ENCODE data around the gene CUL1. TPM values are rescaled to one million over a fixed set of nuclear protein-coding genes. Genes with fewer than 3 reads are reported as not detected.

The CUL1 gene
- 50.1 to 56.8 TPM (median 51.1 TPM) in 5 replicates for total RNA-seq (2022; extraction: Qiagen RNA extraction)

DNA sequence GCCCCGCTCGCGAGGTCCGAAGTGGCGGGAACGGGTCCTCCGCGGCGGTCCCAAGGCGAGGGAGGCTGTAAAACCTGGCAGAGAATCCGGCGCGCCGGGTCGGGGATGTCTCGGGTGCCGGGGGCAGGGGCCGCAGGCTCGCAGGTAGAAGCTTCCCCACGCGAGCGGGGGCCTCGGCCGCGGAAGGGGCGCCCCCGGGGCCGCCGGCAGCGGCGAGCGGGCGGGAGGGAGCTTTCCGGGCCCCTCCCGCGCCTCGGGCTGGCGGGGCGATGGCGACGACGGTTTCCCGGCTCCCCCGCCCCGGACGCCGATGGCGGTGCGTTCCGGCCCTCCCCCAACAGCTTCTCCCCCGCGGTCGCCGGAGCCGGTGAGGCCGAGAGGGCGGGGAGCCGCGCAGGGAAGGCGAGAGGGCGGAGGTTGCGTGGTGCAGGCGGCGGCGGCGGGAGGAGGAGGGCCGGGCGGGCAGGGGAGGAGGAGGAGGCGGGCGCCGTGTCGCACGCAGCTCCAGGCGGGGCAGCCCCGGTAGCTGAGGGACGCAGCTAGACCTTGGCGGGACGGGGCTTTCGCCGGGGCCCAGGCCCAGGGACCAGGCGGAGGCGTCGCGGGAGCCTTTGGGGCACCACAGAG lies at the start of gene CUL1:
TSS of gene CUL1 (plus strand) at position 507 of the 627 bp plus-strand sequence. CDS start 31,220 bp downstream, outside the sequence.

Other genes with a start within 250 kb of the CUL1 start
- not detected in 5 replicates for gene C7orf33, start 108.1 kb upstream of the CUL1 start, total RNA-seq (2022; extraction: Qiagen RNA extraction)
- 19.0 to 21.6 TPM (median 19.3 TPM) in 5 replicates for gene EZH2, start 185.4 kb downstream of the CUL1 start, total RNA-seq (2022; extraction: Qiagen RNA extraction)